ENCODE data around the gene FLNB. TPM values are rescaled to one million over a fixed set of nuclear protein-coding genes. Genes with fewer than 3 reads are reported as not detected.

Gene FLNB
- total and polyA plus RNA-seq, 2 of the 8 experiments (the other 6 are each of a cell fraction or from before 2014, with no cell fraction given), result 72.3 to 118 TPM

GRCh38 chr3:58151637-58152036 lies 143.4 kb downstream of the FLNB start (continued):
- no peak for TF ChIP-seq RFX5 (IDR thresholded peaks at IDR 0.05; ENCODE audit: borderline replicate concordance, low read depth, low read length)
- TF ChIP-seq SIRT6 (IDR thresholded peaks at IDR 0.05; ENCODE audit: low read length), result no peak
- TF ChIP-seq CHD7 (IDR thresholded peaks at IDR 0.05; ENCODE audit: insufficient replicate concordance, low read length), result no peak
- no peak for TF ChIP-seq SUZ12 (IDR thresholded peaks at IDR 0.05; ENCODE audit: low read length)
